Measurements from ENCODE around the gene KLF7. TPM values are rescaled to one million over a fixed set of nuclear protein-coding genes. Genes with fewer than 3 reads are reported as not detected.
"Not testable (repeated sequence)": the region's sequence is repeated elsewhere in the genome, so short reads cannot be mapped to it uniquely, and the experiment has no call there.

The KLF7 gene
- polyA plus RNA-seq, 3 donors, result 23.2 to 26.0 (median 24.5) TPM

- no peak for DNase-seq (ENCODE audit: extremely low read depth in 1 of 11, low read depth in 9 of 11, low spot score in 4 of 11)
These were observed 116.6 kb downstream of the KLF7 start for GRCh38 chr2:207049122-207049521.

- DNase-seq (ENCODE audit: extremely low read depth in 1 of 11, low read depth in 9 of 11, low spot score in 4 of 11), result no peak
These were observed 117.3 kb downstream of the KLF7 start for GRCh38 chr2:207048416-207048815.

DNA sequence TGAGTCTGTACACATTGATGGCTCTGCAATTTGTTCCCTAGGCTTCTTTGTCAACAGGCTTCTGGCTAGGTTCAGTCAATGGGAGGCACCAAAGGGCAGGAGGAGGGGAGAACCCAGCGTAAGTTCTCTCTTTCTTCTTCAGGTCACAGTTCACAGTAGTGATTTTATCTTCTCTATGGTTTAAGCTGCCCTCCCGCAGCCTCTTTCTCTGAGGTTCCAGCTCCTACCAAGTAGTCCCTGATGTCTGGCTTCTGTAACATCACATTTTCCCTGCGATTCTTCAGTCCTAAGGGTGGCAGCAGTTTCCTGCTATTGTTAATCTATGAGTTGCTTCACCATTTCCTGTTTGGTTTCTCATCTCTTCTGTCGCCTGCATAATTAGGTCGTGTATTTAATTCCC, 119.0 kb downstream of the KLF7 start:
- DNase-seq (ENCODE audit: extremely low read depth in 1 of 11, low read depth in 9 of 11, low spot score in 4 of 11), result no peak

GRCh38 chr2:207045531-207045930, 120.2 kb downstream of the KLF7 start:
- no peak for DNase-seq (ENCODE audit: extremely low read depth in 1 of 11, low read depth in 9 of 11, low spot score in 4 of 11)

- DNase-seq (ENCODE audit: extremely low read depth in 1 of 11, low read depth in 9 of 11, low spot score in 4 of 11), result no peak
These were observed 121.1 kb downstream of the KLF7 start for GRCh38 chr2:207044379-207045362.

DNA sequence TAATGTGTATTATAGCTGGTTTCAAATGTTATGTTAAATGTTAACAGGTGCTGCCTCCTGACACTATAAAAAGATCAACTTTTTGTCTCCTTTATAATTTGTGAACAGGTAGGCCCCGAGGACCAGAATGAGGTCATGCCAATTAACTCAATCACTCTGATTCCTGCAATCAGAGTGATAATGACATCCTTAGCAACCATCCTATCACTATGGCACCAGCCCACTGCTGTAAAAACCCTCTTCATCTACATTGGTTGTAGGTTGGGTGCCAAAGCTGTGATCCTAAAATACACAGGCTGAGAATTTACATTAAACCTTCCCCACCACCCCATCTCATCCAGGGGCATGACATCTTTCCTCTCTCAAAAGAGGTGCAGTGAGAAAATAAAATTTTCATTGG, 122.9 kb downstream of the KLF7 start:
- no peak for DNase-seq (ENCODE audit: extremely low read depth in 1 of 11, low read depth in 9 of 11, low spot score in 4 of 11)

GRCh38 chr2:207041786-207042554, 123.8 kb downstream of the KLF7 start:
- no peak for DNase-seq (ENCODE audit: extremely low read depth in 1 of 11, low read depth in 9 of 11, low spot score in 4 of 11)

DNA sequence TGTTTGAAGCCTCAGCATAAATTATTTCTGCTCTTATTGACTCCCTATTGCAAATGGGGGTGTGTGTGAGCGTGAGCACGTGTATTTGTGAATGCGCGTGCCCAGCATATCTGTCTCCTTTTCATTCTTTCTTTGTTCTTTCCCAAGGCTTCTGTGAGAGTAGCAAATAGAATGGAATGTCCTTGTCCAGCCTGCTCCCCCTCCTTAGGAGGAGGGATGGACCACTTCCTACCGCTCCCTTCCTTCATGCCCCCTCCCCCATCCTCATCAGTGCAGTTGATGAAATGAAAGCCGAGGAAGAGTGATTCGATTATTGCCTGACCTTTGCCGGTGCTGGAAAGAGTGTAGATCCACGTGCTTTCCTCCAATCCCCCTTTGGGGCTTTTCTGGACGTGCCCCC, 124.5 kb downstream of the KLF7 start:
- DNase-seq (ENCODE audit: extremely low read depth in 1 of 11, low read depth in 9 of 11, low spot score in 4 of 11), result no peak

GRCh38 chr2:207040696-207041095, 125.1 kb downstream of the KLF7 start:
- DNase-seq (ENCODE audit: extremely low read depth in 1 of 11, low read depth in 9 of 11, low spot score in 4 of 11), result no peak

- no peak for DNase-seq (ENCODE audit: extremely low read depth in 1 of 11, low read depth in 9 of 11, low spot score in 4 of 11)
These were observed 126.5 kb downstream of the KLF7 start for GRCh38 chr2:207039225-207039624.

- no peak for DNase-seq (ENCODE audit: extremely low read depth in 1 of 11, low read depth in 9 of 11, low spot score in 4 of 11)
These were observed 127.4 kb downstream of the KLF7 start for GRCh38 chr2:207038299-207038698.

DNA sequence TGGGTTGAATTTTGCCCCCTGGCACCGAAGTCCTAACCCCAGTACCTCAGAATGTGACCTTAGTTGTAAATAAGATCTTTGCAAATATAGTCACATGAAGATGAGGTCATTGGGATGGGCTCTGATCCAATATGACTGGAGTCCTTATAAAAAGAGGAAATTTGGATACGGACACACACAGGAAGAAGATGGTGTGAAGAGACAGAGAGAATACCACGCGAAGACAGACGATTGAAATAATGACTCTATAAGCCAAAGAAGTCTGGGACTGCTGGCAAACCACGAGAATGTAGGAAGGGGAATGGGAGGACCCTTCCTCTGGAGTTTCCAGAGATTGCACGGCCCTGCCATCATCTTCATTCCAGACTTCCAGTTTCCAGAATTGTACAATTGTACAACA, 127.9 kb downstream of the KLF7 start:
- no peak for DNase-seq (ENCODE audit: extremely low read depth in 1 of 11, low read depth in 9 of 11, low spot score in 4 of 11)

DNA sequence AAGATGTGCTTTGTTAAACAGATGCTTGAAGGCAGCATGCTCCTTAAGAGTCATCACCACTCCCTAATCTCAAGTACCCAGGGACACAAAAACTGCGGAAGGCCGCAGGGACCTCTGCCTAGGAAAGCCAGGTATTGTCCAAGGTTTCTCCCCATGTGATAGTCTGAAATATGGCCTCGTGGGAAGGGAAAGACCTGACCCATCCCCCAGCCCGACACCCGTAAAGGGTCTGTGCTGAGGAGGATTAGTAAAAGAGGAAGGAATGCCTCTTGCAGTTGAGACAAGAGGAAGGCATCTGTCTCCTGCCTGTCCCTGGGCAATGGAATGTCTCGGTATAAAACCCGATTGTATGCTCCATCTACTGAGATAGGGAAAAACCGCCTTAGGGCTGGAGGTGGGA, 128.7 kb downstream of the KLF7 start:
- not testable (repeated sequence) for DNase-seq (ENCODE audit: extremely low read depth in 1 of 11, low read depth in 9 of 11, low spot score in 4 of 11)

GRCh38 chr2:207035875-207036274, 129.9 kb downstream of the KLF7 start:
- DNase-seq (ENCODE audit: extremely low read depth in 1 of 11, low read depth in 9 of 11, low spot score in 4 of 11), result no peak

GRCh38 chr2:207032490-207032889, 133.3 kb downstream of the KLF7 start:
- DNase-seq (ENCODE audit: extremely low read depth in 1 of 11, low read depth in 9 of 11, low spot score in 4 of 11), result no peak

Other genes starting within 250 kb of the KLF7 start
- gene CPO, start 226.4 kb downstream of the KLF7 start, polyA plus RNA-seq (ENCODE audit: insufficient read length in 3 of 3), result 1 to 10 TPM in 2 of 3 donors, under 1 TPM in 1; 1.00 to 1.7 (median 1.6) TPM

All from renal cortex interstitium (tissue), 11 donors.